ENCODE measurements around the gene TRIM29. TPM values are rescaled to one million over a fixed set of nuclear protein-coding genes. Genes with fewer than 3 reads are reported as not detected.

Gene TRIM29
- total RNA-seq, 1 donor from 2014 or later = 1,294 TPM

GRCh38 chr11:120122924-120123683, 14.8 kb downstream of the TRIM29 start:
- peak; percentile 1 for ATAC-seq

DNA sequence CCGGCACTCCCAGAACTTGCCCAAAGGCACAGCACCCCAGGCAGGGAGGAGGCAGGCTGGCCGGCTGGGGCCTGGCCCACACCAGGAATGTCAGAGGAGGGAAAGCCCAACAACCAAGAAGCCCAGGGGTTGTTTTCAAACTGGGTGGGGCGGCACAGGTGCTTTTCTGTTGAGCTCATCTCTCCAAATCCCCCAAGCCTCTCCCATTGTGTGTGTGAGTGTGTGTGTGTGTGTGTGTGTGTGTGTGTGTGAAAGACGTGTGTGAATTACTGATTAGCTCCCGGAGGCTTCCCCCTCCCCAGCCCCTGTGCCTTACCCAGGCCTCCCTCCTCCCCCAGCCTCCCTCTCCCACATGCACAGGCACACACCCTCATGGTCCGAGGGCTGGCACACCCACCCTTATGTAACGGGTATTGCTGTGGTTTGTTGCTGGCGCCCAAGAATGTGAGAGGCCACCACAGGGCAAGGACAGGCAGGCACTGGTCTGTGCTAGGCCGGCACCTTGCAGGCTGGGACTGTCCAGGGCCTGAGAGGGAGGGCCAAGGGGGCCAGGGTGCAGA, 15.9 kb downstream of the TRIM29 start:
- ATAC-seq = peak; percentile 54

DNA sequence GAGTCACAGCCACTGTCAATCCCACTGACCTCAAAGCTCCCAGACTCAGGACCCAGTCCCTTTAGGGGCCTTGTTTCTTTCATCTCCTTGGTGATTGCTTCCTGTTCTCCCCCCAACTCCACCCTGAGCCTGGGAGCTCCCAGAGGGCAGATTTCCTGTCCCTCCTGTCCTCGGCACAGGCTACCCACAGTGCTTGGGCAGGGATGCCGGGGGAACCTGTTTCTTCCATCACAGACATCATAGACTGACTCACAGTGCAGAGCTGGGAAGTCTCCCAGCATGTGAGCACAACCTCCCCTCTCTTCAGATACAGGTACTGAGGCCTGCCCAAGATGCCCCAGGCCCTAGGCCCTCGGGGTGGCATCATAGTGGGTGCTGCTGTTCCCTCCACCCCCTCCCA, 16.6 kb downstream of the TRIM29 start:
- peak; percentile 54 for ATAC-seq

DNA sequence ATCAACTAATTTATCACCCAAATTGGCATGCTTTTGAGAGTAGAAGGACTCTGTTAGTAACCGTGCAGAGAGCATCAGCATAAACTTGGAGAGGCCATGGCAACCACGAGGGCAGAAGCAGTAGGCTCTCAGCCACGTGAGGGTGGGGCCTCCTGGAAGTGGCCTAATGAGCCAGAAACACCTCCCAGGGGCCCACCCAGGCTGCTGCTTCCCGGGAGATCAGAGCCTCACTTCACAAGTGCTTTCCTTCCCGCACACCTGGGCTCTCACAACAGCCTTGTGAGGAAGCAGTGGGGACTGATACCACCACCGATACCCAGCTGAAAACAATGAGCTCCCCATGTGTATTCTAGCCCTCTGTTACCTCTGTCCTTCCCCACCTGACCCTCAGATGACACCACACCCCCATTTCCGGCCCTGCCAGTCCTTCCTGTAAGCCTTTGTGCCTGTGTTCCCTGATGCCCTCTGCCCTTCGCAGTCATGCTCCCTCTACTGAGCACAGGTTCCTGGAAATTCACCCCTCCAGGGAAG, 17.0 kb downstream of the TRIM29 start:
- no peak for ATAC-seq

DNA sequence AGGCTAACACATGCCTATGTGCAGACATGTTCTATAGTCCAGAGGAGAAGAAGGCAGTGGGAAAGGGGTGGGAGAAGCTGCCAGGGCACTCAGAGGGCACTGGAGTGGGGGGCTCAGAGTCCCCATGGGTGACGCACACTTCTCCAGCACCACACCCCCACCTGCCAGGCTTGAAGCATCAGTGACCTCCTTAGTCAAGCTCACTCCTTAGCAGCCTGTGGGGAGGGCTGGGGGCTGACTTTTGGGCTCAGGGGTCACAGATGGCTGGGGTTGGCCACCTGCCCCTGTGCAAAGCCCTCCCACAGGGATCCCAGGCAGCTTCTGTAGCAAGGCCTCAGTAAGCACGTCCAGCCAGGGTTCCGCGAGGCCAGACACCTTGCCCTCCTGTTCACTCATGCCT, 18.8 kb downstream of the TRIM29 start:
- ATAC-seq = no peak

GRCh38 chr11:120117991-120118390, 19.9 kb downstream of the TRIM29 start:
- no peak for ATAC-seq

DNA sequence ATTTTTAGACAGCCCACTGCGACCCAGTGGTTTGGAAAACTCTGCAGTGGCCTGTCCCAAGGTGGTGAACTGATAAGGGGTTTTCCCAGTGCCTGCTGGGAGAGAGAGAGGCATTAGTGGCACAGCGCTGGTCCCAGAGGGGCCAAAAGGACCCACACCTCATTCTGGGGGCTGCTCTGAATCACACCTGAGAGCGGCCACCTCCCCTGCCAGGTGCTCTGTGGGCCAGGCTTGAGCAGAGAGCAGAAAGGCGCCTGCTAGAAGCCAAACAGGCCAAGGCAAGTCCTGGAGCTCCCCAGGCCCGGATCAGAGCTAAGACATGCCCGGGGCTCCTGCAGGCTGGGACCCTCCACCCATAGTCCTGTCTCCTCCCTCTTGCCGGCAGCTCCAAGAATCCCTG, 20.9 kb downstream of the TRIM29 start:
- no peak for ATAC-seq

- no peak for ATAC-seq
Observed at GRCh38 chr11:120115272-120116000, 22.5 kb downstream of the TRIM29 start.

- no peak for ATAC-seq
Observed at GRCh38 chr11:120112174-120112796, 25.6 kb downstream of the TRIM29 start.

- ATAC-seq = peak; percentile 23
Observed at GRCh38 chr11:120109531-120109930, 28.4 kb downstream of the TRIM29 start.

- peak; percentile 18 for ATAC-seq
Observed at GRCh38 chr11:120108785-120109168, 29.1 kb downstream of the TRIM29 start.

DNA sequence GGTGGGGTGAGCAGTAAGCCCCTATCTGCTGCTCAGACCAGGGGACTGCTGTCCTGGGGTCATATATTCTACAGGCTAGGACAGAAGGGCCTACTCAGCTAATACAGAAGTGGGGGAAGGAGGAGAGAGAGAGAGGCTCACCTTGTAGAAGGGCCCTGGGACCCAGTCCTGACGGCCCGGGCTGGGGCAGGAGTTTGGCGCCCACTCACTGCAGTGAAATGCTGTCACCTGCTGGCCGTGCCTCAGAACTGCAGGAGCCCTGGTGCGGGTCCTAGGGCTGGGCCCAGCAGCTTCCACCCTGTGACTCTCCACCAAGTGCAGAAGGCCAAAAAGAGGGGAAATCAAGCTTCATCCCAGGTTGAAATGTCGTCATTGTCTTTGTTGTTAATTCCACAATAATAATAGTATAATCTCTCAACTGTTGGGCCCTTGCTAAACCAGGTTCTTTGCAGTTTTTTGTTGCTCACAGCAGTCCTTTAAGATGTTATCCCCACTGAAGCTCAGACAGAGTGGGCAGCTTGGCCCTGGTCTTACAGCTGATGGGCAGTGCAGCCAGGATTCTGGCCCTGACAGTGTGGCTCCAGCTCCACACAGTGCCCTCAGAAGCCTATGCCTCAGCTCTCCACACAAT, 29.6 kb downstream of the TRIM29 start:
- peak; percentile 63 for ATAC-seq

DNA sequence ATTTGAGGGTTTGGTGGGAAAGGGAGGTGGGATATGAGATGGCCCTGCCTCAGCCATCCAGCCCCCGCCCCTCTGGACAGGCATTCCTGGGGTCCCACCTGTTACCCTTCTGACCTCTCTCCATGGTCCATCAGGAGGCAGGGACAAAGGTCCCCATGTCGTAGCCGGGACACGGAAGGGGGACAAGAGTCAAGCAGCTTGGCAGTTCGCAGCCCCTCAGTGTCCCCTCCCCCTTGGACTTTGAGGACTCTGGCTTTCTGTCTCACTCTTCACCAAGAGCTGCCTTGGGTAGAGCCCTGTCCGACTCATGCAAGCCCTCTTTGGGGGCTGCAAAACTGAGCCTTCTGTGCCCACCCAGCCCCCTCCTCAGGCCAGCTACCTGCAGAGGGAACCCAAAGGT, 30.2 kb downstream of the TRIM29 start:
- no peak for ATAC-seq

DNA sequence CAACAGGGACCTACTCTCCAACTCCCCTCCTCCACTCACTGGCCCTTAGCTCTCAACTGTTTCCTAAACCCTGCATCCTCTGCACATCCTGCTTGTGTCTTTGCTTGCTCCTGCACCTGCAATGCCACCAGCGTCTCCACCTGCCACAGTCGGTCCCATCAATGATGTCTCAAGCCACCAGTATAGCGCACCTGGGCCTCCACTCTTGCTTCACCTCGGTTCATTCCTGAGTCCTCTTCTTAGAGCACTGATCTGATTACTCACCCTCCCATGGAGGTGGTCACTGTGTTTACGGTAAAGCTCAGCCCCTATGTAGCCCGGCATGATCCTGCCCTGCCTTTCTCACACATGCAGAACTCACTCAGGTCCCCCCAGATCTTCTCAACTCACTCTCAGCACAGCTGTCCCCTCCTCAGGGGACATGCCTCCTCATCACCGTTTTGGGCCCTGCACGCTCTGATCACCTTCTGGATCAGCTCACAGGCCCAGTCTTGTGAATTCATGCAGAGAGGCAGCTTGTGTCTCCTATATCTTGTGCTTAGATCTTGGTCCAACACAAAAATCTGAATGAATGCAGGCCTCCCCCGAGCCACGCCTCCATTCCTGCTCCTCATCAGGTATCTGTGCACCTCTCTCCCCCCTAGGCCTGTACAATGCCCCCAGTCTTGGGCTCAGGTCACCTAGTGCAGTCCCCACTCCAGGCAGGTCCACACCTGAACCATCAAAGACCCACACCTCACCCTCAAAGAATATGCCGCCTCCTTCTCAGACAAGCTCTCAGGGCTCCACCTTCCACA, 31.4 kb downstream of the TRIM29 start:
- ATAC-seq = no peak

- ATAC-seq = no peak
Observed at GRCh38 chr11:120105576-120105975, 32.3 kb downstream of the TRIM29 start.

- no peak for ATAC-seq
Observed at GRCh38 chr11:120104041-120104565, 33.8 kb downstream of the TRIM29 start.

DNA sequence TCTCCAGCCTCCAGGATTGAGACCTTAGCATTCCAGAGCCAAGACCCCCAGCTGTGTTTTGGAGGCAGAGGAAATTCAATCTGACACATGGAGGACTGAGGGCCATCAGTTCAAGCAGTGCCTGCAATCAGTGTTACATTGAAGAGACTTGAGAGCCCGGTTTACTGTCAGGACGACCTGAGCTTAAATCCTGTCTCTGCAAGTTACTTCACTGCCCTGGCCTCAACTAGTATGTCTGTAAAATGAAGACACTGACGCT, 35.1 kb downstream of the TRIM29 start:
- no peak for ATAC-seq

DNA sequence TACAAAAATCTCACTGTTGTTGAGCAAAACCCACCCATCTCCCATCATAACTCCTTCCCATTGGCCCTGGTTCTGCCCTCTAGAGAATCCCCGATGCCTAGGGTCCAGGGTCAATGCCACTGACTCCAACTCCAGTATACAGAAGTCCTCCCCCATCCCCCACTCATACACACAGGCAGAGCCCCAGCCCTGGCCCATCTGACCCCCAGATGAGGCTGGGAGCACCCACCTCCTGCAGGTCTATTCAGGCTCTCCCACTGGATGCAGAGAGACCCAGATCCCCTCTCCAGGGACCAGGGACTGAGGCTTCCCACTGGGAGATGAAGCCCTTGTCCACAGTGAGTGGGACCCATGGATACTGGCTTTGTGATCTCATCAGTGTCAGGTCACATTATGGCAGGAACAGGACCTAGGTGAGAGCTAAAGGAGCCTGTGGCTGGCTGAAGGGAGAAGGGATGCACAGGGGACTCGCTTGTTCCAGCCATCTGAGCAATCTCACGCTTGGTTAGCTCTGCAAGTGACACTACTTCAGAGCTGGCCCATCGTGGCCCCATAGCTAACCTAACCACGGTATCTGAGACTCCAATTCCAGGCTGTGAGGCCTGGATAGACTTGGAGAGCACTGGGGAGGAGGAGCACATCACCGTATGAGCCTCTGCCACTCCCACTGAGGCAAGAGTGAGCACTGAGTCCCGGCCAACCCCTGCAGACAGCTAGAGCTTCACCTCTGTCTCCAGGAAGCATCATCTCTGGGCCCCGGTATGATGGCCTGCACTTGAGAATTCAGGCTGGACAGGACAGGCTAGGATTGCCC, 35.7 kb downstream of the TRIM29 start:
- no peak for ATAC-seq

DNA sequence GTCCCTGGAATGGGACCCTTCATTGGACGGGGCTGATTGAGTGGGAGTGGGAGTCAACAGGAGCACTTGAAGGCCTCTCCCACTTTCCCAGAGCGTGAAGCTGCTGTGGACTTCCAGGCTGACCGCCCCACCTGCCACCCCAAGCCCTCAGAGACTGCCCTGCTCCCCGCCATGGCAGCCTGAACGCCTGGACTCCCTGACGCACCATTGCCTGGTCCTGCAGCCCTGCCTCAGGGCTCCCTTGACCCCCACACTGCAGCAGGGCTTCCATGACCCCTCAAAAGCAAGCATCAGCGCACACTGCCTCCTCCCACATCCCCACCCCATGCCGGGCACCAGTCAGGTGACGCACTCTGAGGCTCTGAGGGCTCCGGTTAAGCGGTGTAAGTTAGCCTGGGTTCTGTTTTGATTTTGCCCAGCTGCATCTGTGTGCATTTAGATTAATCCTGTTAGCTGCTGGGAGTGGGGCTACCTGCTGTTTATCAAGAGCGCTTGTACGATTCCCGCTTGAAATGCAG, 39.4 kb downstream of the TRIM29 start:
- peak; percentile 14 for ATAC-seq

DNA sequence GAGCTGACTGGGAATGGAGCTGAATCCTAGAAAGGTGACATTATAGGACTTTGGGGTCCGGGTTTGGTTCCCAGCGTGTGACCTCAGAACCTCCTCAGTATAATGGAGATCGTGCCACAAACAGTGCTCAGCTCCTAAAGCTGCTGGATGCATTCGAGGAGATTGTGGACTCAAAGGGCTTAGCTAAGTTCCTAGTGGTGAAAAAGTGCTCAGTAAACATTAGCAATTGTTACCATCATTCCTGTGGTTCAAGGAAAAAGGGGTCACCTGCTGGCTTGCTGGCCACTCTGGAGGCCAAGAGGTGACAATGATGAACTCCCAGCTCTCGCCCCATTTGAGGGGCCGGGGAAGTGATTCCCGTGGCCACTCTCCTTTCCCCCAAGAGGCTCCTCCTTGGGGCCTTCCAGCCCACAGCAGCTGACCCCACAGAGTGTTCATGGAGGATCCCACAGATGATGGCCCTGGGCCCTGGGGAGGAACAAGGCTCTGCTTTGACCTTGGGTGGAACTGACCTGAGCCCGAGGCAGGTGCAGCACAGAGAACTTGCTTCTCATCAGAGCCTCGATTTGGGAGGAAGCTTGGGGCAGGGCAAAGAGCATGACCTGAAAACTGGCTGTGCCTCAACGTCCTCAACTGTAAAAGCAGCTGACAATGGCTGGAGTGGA, 40.1 kb downstream of the TRIM29 start:
- ATAC-seq = no peak
